Left lung (tissue), 10 donors: Measurements from ENCODE around the gene GARRE1. TPM values are rescaled to one million over a fixed set of nuclear protein-coding genes. Genes with fewer than 3 reads are reported as not detected.

ENCODE experiments used
- ATAC-seq: fragments of 200-7000 bp; cut with Tn5 transposase; one replicate; pipeline ENCODE4 v1.9.1; 2020; ENCODE audit warnings: moderate library complexity
- DNase-seq, 4 donors: peaks; one replicate each; pipeline ENCODE4 v3.0.0-alpha.2; 2013 to 2020
- H3K27ac ChIP-seq, 2 donors: fragments of 200-600 bp; sonication (generic) in 1 of 2; one replicate each; pipeline versions ENCODE4 v1.5.0 to v1.8.0; 2020 to 2021
- H3K27me3 ChIP-seq, 2 donors: fragments of 200-600 bp; sonication (generic) in 1 of 2; one replicate each; pipeline versions ENCODE4 v1.5.0 to v1.8.0; 2020 to 2021
- H3K36me3 ChIP-seq, 2 donors: fragments of 200-600 bp; sonication (generic) in 1 of 2; one replicate each; pipeline versions ENCODE4 v1.5.0 to v1.8.0; 2020 to 2021
- H3K4me1 ChIP-seq, 2 donors: fragments of 200-600 bp; one replicate each; pipeline ENCODE4 v1.8.0; 2021
- H3K4me3 ChIP-seq, 2 donors: fragments of 200-600 bp; sonication (generic) in 1 of 2; one replicate each; pipeline versions ENCODE4 v1.5.0 to v1.8.0; 2020 to 2021; ENCODE audit warnings: mild to moderate bottlenecking in 1 of 2
- H3K9me3 ChIP-seq, 2 donors: fragments of 200-600 bp; sonication (generic) in 1 of 2; one replicate each; pipeline versions ENCODE4 v1.5.0 to v1.8.0; 2020 to 2021
- intact Hi-C, 2 donors: fragments of 100-400 bp; cut with DNase I; formaldehyde crosslinking; loops; one replicate each; pipeline versions ENCODE4 v1.11.2 to v1.14.2; 2022
- polyA plus RNA-seq, 6 donors: library from polyadenylated mRNA; unstranded; fragments of 120-200 nt; gene quantifications; one replicate each; pipeline ENCODE4 v1.2.1, GENCODE V29; 2013; ENCODE audit not compliant: insufficient read length in 6 of 6
- total RNA-seq, 2 donors: library from RNA; stranded (reverse); fragmentation: NEBNext Ultra II Directional; extraction: Animal tissue kit (Norgen Biotek cat#: 25700); gene quantifications; one replicate each; pipeline ENCODE4 v1.2.1, GENCODE V29; 2021
- TF ChIP-seq, protein P1 (sequence below), 2 donors: fragments of 200-600 bp; sonication (generic) in 1 of 2; IDR thresholded peaks; one replicate each; pipeline versions ENCODE4 v1.5.0 to v1.8.0; 2021; ENCODE audit warnings: antibody characterized with exemption in 2 of 2
- donor health status: DM: no; HTN: yes; CAD: no.
- donor health status: DM: no; HTN: no; CAD: no.

GARRE1 gene
- total and polyA plus RNA-seq, 8 donors: 26.2 to 45.2 (median 36.4) TPM

DNA sequence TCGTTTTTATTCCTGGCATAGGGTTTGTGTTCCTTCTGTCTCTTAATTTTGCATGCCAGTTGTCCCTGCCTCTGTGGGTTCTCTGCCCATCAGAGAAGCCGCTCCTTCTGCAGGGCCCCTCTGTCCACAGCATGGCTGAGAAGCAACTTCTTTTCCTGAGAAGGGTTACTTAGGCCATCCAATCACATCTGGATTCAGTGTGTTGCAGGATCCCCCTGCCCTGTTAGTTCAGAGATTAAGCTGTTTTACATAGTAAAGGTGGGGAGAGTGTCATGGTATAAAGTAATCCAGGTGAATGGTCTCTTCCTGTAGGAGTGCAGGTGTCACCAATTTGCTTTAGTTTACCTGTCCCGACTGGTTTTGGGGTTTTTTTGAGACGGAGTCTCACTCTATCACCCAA is 22.9 kb upstream of the GARRE1 start:
- no peak for ATAC-seq
- Histone ChIP-seq H3K4me3 (no peak overlapping the region), H3K27ac (no peak overlapping the region), H3K9me3 (no peaks in the 10 kb centered on the region), H3K4me1 (peaks cover 14 to 20% of the 10 kb centered on the region in 2 donors), H3K27me3 (no peaks in the 10 kb centered on the region), H3K36me3 (peaks cover 0 to 47% of the 10 kb centered on the region in 2 donors)
- DNase-seq: no peak
- TF ChIP-seq, protein P1, sequence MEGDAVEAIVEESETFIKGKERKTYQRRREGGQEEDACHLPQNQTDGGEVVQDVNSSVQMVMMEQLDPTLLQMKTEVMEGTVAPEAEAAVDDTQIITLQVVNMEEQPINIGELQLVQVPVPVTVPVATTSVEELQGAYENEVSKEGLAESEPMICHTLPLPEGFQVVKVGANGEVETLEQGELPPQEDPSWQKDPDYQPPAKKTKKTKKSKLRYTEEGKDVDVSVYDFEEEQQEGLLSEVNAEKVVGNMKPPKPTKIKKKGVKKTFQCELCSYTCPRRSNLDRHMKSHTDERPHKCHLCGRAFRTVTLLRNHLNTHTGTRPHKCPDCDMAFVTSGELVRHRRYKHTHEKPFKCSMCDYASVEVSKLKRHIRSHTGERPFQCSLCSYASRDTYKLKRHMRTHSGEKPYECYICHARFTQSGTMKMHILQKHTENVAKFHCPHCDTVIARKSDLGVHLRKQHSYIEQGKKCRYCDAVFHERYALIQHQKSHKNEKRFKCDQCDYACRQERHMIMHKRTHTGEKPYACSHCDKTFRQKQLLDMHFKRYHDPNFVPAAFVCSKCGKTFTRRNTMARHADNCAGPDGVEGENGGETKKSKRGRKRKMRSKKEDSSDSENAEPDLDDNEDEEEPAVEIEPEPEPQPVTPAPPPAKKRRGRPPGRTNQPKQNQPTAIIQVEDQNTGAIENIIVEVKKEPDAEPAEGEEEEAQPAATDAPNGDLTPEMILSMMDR (IDR thresholded peaks at IDR 0.05): no peak
- intact Hi-C loops: no loop called here

DNA sequence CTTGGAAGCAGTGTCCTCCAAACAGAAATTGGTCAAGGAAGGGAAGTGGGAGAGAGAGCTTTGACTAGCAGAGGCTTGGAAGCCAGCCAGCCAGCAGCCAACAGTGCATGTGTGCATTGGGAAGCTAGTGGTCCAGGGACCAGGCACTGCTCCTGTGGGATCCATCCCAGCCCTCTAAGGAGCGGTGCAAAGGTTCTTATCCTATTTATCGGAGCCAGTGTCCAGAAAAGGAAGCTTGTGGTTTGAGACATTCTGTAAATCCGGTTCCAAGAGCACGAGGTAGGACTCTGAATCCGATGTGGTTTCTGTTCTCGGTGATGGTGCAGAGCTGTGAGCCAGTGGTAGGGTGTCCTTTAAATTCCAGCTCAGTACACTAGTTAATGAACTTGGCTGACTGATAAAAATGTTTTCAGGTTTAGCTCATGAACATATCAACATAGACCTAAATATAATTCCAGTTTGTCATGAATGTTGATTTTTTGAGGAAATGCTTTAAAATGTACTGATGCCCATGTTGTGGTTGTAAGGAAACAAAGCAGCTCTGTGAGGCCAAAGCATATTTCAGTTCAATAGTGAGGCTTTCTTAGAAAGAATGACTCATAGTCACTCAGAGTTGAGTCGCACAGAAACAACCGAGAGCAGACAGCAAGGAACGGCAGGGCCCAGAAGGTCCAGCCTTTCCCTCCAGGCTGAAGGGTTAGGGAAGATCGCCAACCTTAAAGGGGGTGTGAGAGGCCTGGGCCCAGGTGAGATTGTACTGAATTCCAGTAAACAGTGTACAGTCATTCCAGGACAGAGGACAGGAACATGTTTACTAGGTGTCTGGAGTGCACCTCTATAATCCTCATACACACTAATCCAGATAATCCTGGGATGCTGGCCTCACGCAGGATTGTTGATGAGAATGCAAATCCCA is 21.5 kb upstream of the GARRE1 start:
- DNase-seq: peak in 1 of 4 donors; percentile 59
- TF ChIP-seq, protein P1 (IDR thresholded peaks at IDR 0.05): no peak
- intact Hi-C loops: no loop called here
- Histone ChIP-seq H3K4me3 (no peak overlapping the region), H3K9me3 (no peaks in the 10 kb centered on the region), H3K27ac (peak overlapping the region; percentile 30 to 81), H3K36me3 (peaks cover 0 to 36% of the 10 kb centered on the region in 2 donors), H3K27me3 (no peaks in the 10 kb centered on the region), H3K4me1 (peaks cover 14 to 20% of the 10 kb centered on the region in 2 donors)
- ATAC-seq: peak; percentile 84

DNA sequence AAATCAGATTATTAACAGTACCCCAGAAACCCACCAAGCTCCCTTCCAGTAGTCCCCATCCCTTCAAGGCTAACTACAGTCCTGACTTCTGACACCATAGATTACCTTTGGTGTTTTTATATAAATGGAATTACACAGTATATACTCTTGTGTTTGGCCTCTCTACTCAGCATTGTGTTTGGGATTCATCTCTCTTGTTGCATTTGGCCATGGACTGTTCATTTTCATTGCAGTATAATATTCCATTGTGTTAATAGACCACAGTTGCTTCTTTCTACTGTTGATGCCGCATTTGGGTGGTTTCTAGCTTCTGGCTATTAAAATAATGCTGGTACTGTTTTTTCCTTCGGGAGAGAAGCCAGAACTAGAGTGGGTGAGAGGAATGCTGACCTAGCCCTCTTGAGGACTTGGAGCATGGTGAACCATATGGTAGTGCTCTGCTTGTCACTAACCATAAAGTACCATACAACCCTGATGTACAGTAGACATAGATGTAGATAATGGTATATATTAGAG is 18.9 kb upstream of the GARRE1 start:
- peaks cover 14 to 20% of the 10 kb centered on the region in 2 donors for H3K4me1 ChIP-seq
- no peaks in the 10 kb centered on the region for H3K9me3 ChIP-seq
- TF ChIP-seq, protein P1 (IDR thresholded peaks at IDR 0.05): no peak
- H3K27me3 ChIP-seq: no peaks in the 10 kb centered on the region
- ATAC-seq (no peak), DNase-seq (no peak)
- H3K27ac ChIP-seq: no peak overlapping the region
- H3K36me3 ChIP-seq: peaks cover 0 to 9% of the 10 kb centered on the region in 2 donors
- intact Hi-C loops: no loop called here
- H3K4me3 ChIP-seq: no peak overlapping the region

DNA sequence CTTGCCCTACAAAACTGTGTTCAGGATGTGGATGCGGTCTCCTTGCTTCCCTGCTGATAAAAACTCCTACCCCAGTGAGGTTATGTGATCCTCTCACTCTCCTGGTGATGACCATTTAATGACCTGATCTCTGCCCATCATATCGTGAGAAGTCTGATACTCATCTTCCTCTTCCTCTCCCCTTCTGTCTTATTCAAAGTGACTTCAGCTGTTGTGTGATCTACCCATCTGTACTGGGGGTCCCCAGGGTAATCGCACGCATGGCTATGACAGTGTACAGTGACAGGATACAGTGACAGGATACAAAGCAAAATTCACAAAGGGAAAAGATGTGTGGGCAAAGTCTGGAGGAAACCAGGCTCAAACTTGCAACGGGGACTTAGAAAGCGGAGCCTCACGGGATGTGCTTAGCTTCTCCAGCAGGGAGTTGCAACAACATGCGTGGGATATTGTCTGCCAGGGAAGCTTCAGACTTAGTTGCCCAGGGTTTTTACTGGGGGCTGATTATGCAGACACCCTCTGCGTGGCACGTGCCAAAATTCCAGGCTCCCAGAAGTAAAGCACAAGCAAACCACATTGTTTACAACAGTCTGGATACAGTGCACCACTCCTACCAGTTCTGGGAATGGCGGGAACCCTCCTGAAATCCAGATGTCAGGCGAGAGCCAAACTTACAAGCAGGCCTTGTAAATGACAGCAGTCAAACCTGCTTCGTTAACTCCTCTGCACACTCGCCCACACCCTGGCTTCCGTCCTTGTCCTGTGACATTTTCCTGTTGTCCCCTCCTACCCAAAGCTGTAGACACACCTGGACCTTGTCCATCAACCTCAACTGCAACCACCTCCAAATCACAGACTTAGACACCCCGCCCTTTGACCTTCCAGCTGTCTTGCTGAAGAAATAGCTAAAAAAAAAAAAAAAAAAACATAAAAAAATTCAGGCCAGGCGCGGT is 18.0 kb upstream of the GARRE1 start:
- no peak overlapping the region for H3K27ac ChIP-seq
- peaks cover 14 to 20% of the 10 kb centered on the region in 2 donors for H3K4me1 ChIP-seq
- DNase-seq: no peak
- no peaks in the 10 kb centered on the region for H3K9me3 ChIP-seq
- peaks cover 0 to 1% of the 10 kb centered on the region in 2 donors for H3K36me3 ChIP-seq
- no peak overlapping the region for H3K4me3 ChIP-seq
- ATAC-seq: no peak
- intact Hi-C loops: no loop called here
- H3K27me3 ChIP-seq: no peaks in the 10 kb centered on the region
- TF ChIP-seq, protein P1 (IDR thresholded peaks at IDR 0.05): no peak
